GM20000 (cell line): ENCODE measurements around the gene MYH14.

Experiments used
- DNase-seq: peaks from one replicate; pipeline ENCODE4 v3.0.0; 2012; ENCODE audit warnings: low spot score
- TF ChIP-seq, protein P1 (sequence below): IDR thresholded peaks from 2 replicates; pipeline ENCODE4 v1.5.1; 2012; ENCODE audit warnings: mild to moderate bottlenecking, control low read depth; ENCODE audit errors: extremely low read depth, missing control alignments

Gene MYH14

DNA sequence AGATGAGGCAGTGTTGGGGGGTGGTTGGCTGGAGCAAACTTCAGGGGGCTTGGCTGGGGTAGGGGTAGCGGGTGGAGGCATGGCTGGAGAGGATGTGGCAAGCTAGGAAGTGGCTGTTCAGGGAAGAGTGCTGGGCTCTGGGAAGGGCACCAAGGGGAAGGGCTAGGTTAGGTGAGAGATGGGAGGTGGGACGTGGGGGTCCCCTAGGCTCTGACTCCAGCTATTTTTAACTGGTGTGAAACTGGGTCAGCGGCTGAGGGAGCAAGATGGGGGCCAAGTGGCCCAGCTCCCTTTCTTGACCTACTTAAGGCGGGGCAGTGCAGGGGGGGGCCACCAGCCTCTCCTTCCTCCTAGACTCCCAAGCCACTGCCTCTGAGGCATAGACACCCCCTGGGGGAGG, 118.4 kb downstream of the MYH14 start:
- no peak for DNase-seq
- TF ChIP-seq, protein P1, sequence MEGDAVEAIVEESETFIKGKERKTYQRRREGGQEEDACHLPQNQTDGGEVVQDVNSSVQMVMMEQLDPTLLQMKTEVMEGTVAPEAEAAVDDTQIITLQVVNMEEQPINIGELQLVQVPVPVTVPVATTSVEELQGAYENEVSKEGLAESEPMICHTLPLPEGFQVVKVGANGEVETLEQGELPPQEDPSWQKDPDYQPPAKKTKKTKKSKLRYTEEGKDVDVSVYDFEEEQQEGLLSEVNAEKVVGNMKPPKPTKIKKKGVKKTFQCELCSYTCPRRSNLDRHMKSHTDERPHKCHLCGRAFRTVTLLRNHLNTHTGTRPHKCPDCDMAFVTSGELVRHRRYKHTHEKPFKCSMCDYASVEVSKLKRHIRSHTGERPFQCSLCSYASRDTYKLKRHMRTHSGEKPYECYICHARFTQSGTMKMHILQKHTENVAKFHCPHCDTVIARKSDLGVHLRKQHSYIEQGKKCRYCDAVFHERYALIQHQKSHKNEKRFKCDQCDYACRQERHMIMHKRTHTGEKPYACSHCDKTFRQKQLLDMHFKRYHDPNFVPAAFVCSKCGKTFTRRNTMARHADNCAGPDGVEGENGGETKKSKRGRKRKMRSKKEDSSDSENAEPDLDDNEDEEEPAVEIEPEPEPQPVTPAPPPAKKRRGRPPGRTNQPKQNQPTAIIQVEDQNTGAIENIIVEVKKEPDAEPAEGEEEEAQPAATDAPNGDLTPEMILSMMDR = no peak

DNA sequence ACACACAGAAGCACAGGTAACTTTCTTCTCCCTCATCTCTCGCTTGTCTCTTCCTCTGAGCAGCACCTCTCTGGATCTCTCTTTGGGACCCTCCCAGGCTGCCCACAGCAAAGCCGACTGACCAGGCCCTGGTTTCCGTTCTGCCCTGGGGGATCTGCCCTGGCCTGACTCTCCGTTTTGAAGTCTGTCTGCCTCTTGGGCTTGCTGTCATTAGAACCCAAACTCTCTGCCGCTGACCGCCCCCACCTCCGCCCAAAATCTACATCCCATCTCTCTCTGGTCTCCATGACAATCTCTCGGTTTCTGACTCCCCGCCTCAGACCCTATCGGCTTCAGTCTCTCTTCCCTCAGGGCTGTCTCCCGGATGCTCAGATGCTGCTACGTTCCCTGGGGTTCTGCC, 118.8 kb downstream of the MYH14 start:
- DNase-seq = peak; percentile 12
- TF ChIP-seq, protein P1 = no peak

DNA sequence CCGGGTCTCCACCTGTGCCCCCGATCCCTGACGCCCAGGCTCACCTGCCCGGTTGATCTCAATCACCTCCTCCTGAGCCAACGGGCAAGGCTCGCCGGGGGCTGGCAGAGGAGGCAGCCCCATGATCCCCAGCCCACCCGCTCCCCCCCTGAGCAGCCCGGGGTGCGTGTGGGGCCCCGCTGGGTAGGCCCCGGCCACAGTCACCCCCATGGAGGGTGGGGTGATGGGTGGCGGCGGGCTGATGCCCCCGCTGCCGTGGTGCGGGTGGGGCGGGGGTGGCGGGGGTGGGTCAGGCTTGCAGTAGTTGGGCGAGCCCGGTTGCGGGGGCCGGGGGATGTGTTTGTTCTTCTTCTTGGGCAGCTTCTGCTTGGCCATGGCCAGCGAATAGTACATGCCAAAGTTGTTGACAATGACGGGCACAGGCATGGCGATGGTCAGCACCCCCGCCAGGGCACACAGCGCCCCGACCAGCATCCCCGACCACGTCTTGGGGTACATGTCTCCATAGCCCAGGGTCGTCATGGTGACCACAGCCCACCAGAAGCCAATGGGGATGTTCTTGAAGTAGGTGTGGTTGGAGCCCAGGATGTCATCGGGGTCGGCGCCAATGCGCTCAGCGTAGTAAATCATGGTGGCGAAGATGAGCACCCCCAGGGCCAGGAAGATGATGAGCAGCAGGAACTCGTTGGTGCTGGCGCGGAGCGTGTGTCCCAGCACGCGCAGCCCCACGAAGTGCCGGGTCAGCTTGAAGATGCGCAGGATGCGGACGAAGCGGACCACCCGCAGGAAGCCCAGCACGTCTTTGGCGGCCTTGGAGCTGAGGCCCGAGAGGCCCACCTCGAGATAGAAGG, 119.7 kb downstream of the MYH14 start:
- TF ChIP-seq, protein P1 = no peak
- peak; percentile 7 for DNase-seq

DNA sequence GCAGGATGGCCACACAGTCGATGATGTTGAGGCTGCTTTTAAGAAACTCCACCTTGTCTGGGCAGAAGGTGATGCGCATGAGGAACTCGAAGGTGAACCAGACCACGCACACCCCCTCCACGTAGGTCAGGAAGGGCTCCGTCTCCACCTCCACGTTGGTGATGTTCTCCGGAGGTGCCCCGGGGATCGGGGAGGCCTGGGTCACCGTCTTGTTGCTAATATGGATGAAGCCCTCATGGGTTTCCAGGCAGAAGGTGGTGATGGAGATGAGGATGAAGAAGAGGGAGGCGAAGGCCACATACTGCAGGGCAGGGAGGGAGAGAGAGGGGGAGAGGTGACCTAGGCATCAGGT, 120.3 kb downstream of the MYH14 start:
- TF ChIP-seq, protein P1 = no peak
- DNase-seq = peak; percentile 16

DNA sequence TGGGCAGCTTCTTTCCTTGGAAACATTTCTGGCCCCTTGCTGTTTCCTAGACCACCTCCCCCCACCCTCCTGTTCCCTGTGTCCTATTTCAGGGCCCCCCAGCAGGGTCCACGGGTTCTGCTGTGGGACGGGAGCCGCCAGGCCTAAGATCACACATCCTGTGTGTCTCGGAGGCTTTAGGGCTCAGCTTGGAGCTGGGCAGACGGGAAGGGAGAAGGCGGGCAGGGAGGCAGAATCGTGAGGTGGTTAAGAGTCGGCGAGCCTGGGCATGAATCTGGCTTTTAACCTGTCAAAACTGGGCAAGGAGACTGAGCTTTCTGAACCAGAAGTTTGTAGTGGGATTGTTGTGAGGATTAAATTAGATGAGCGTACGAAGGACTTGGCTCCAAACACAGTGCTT, 120.9 kb downstream of the MYH14 start:
- peak; percentile 21 for DNase-seq
- TF ChIP-seq, protein P1 = no peak

DNA sequence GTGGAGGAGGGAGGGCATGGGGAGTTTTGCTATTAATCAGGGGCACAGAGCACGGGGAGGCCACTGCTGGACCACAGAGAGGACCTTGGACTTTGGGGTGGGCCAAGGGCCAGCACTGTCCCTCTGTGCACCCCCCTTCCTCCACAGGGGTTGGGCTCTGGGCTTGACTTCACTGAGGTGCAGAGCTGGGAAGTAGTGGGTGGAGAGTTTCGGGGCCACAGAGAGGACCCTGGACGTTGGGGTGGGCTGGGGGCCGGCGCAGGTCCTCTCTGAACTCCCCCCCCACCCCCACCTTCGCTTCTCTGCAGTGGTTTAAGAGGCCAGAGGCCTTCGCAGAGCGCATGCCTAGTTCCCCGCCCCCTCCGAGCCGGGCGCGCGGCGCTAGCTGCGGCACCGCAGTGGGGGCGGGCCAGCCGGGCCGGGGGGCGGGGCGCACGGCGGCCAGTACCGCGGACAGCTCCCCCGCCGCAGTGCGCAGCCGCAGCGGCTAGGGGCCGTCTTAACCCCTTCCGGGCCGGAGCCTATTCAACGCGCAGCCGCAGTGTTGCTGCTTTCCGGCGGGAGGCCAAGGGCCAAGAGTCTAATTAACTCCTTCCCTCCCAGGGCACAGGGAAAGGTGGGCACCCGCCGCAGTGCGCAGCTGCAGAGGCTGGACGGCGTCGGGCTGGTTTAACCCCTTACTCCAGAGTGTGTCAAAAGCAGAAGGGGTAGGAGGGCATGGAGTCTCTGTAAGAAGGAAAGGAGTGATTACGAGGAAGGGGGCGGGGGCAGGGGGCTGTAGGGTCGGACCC, 122.1 kb downstream of the MYH14 start:
- DNase-seq = peak; percentile 98
- TF ChIP-seq, protein P1 = no peak

DNA sequence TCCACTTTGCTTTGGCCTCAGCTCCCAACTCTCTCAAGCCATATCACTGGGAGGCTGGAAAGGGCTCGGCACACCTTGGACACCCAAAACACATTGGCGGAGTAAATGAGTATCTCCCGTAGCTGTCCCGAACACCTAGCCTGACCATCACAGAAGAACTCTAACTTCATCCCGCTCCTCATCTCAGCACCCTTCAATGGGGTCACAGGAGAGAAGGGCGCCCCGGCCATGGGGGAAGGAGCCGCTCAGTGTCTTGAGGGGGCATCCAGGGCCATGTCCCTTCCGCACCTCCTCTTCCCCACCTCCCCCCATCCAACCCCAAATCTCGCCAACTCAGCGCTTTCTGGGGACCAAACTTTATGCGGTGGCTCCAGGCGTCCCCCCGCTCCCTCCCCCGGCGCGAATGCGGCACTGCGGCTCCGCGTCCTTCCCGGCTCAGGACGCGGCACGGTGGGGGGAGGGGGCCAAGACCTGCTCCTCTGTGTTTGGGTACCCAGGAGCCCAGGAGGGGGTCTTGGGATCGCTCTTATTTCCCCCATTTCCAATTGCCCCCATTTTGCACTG, 122.8 kb downstream of the MYH14 start:
- DNase-seq = peak; percentile 34
- TF ChIP-seq, protein P1 = no peak
